ENCODE measurements around the gene MAGEA4.

Gene MAGEA4

GRCh38 chrX:151954730-151955129 lies 42.0 kb downstream of the MAGEA4 start:
- no peak for TF ChIP-seq CTCF (IDR thresholded peaks at IDR 0.05; ENCODE audit: borderline replicate concordance, control extremely low read depth, extremely low read depth, insufficient read depth, missing control alignments)
- no peak for DNase-seq (ENCODE audit: low spot score)
- in situ Hi-C loops (cut with MboI; ENCODE audit: low sequenced_read_pairs, unreplicated experiment), result no loop called here

- no peak for TF ChIP-seq CTCF (IDR thresholded peaks at IDR 0.05; ENCODE audit: borderline replicate concordance, control extremely low read depth, extremely low read depth, insufficient read depth, missing control alignments)
- no peak for DNase-seq (ENCODE audit: low spot score)
- in situ Hi-C loops (cut with MboI; ENCODE audit: low sequenced_read_pairs, unreplicated experiment), result no loop called here
These were observed 45.4 kb downstream of the MAGEA4 start for GRCh38 chrX:151958101-151958500.

GRCh38 chrX:151962034-151962433 lies 49.3 kb downstream of the MAGEA4 start:
- TF ChIP-seq CTCF (IDR thresholded peaks at IDR 0.05; ENCODE audit: borderline replicate concordance, control extremely low read depth, extremely low read depth, insufficient read depth, missing control alignments), result no peak
- DNase-seq (ENCODE audit: low spot score), result no peak
- in situ Hi-C loops (cut with MboI; ENCODE audit: low sequenced_read_pairs, unreplicated experiment), result no loop called here

DNA sequence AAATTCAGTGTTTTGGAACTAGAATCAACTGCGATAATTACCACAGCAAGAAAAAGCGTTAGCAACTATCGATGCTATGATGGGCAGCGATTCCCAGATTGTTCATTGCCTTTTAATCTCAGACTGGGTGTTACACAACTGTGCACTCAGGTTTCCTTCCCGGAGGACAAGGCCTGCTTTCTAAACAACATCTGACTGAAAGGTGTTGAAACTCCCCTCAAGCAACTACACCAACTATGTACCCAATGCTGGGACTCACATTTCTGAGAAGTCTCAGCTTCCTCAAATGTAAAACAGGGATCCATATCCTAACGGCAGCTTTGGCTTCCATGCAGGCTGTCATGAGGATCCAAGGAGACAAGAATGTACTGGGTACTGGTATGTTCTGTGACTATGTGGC lies 53.5 kb downstream of the MAGEA4 start:
- in situ Hi-C loops (cut with MboI; ENCODE audit: low sequenced_read_pairs, unreplicated experiment), result no loop called here
- TF ChIP-seq CTCF (IDR thresholded peaks at IDR 0.05; ENCODE audit: borderline replicate concordance, control extremely low read depth, extremely low read depth, insufficient read depth, missing control alignments), result no peak
- no peak for DNase-seq (ENCODE audit: low spot score)

- in situ Hi-C loops (cut with MboI; ENCODE audit: low sequenced_read_pairs, unreplicated experiment), result no loop called here
- TF ChIP-seq CTCF (IDR thresholded peaks at IDR 0.05; ENCODE audit: borderline replicate concordance, control extremely low read depth, extremely low read depth, insufficient read depth, missing control alignments), result no peak
- DNase-seq (ENCODE audit: low spot score), result no peak
These were observed 57.3 kb downstream of the MAGEA4 start for GRCh38 chrX:151970027-151970426.

- no peak for TF ChIP-seq CTCF (IDR thresholded peaks at IDR 0.05; ENCODE audit: borderline replicate concordance, control extremely low read depth, extremely low read depth, insufficient read depth, missing control alignments)
- in situ Hi-C loops (cut with MboI; ENCODE audit: low sequenced_read_pairs, unreplicated experiment), result no loop called here
- DNase-seq (ENCODE audit: low spot score), result no peak
These were observed 58.0 kb downstream of the MAGEA4 start for GRCh38 chrX:151970661-151971060.
